DOHH2 (cell line): ENCODE measurements around the gene RMND5A.
A peak's percentile ranks its signal among the peaks of the same experiment; 100 is the strongest.
"Not testable (repeated sequence)": the region's sequence is repeated elsewhere in the genome, so short reads cannot be mapped to it uniquely, and the experiment has no call there.

Experiments used
- H3F3A ChIP-seq: fragments of 200-600 bp; sonication (generic), shearing (Covaris generic); 2 replicates; pipeline ENCODE4 v1.6.0; 2016; ENCODE audit warnings: antibody characterized with exemption, mild to moderate bottlenecking; ENCODE audit not compliant: control insufficient read depth, insufficient read depth
- H3K27ac ChIP-seq: fragments of 200-600 bp; sonication (generic); 2 replicates; pipeline ENCODE4 v1.5.1; 2014; ENCODE audit warnings: low read depth, mild to moderate bottlenecking, low read length, moderate library complexity
- H3K27me3 ChIP-seq: fragments of 200-600 bp; sonication (generic); 2 replicates; pipeline ENCODE4 v1.6.1; 2014; ENCODE audit warnings: mild to moderate bottlenecking, low read length, mixed read lengths; ENCODE audit not compliant: control insufficient read depth
- H3K36me3 ChIP-seq: fragments of 200-600 bp; sonication (generic); 2 replicates; pipeline ENCODE4 v1.6.1; 2014; ENCODE audit warnings: mild to moderate bottlenecking, low read length, moderate library complexity, mixed read lengths; ENCODE audit not compliant: control insufficient read depth
- H3K4me1 ChIP-seq: fragments of 200-600 bp; sonication (generic); 2 replicates; pipeline ENCODE4 v1.6.1; 2014; ENCODE audit warnings: mild to moderate bottlenecking, low read length, mixed read lengths; ENCODE audit not compliant: control insufficient read depth
- H3K4me2 ChIP-seq: fragments of 200-600 bp; sonication (generic); 2 replicates; pipeline ENCODE4 v1.6.0; 2014; ENCODE audit warnings: mild to moderate bottlenecking, low read length, moderate library complexity
- H3K4me3 ChIP-seq: fragments of 200-600 bp; sonication (generic); 2 replicates; pipeline ENCODE4 v1.5.1; 2014; ENCODE audit warnings: mild to moderate bottlenecking, low read length, mixed read lengths
- H3K79me2 ChIP-seq: fragments of 200-600 bp; sonication (generic); 2 replicates; pipeline ENCODE4 v1.6.1; 2014; ENCODE audit warnings: mild to moderate bottlenecking, low read length, mixed read lengths; ENCODE audit not compliant: control insufficient read depth
- H3K9me2 ChIP-seq: fragments of 200-600 bp; sonication (generic); replicated peaks from 2 replicates; pipeline ENCODE4 v1.6.1; 2014; ENCODE audit warnings: mild to moderate bottlenecking, low read length, mixed read lengths; ENCODE audit not compliant: control insufficient read depth
- H3K9me3 ChIP-seq: fragments of 200-600 bp; sonication (generic); 2 replicates; pipeline ENCODE4 v1.6.1; 2014; ENCODE audit warnings: antibody characterized with exemption, low read length, mixed read lengths; ENCODE audit not compliant: control insufficient read depth, insufficient read depth
- H4K20me1 ChIP-seq: fragments of 200-600 bp; sonication (generic); 2 replicates; pipeline ENCODE4 v1.6.0; 2014; ENCODE audit warnings: low read depth, mild to moderate bottlenecking, antibody characterized with exemption, low read length, moderate library complexity; ENCODE audit not compliant: control insufficient read depth, insufficient read depth
- CTCF ChIP-seq: fragments of 200-600 bp; sonication (generic); IDR thresholded peaks from one replicate; pipeline ENCODE4 v1.5.1; 2014; ENCODE audit warnings: antibody characterized with exemption, mild to moderate bottlenecking, low read depth, low read length; ENCODE audit not compliant: poor library complexity, severe bottlenecking
- EZH2phosphoT487 ChIP-seq: fragments of 200-600 bp; sonication (generic); IDR thresholded peaks from 2 replicates; pipeline ENCODE4 v1.6.1; 2017; ENCODE audit warnings: borderline replicate concordance, mild to moderate bottlenecking, antibody characterized with exemption, low read length, moderate library complexity, mixed read lengths

Gene RMND5A

GRCh38 chr2:86719637-86720539 lies at the start of gene RMND5A:
TSS of gene RMND5A (plus strand) at chr2:86720291. CDS start at chr2:86720668, 377 bp downstream.
- H3K9me3 ChIP-seq, H3K4me1 ChIP-seq, H4K20me1 ChIP-seq, H3K9me2 ChIP-seq, H3K36me3 ChIP-seq, H3F3A ChIP-seq, H3K27me3 ChIP-seq: not testable (repeated sequence)
- Histone ChIP-seq H3K27ac (peak within 1 kb of the TSS; percentile 57), H3K4me2 (peak within 1 kb of the TSS; percentile 67), H3K79me2 (peaks cover 17% of the 10 kb centered on the region), H3K4me3 (peak within 1 kb of the TSS; percentile 80)

GRCh38 chr2:86671337-86671981 lies 48.6 kb upstream of the RMND5A start:
- Histone ChIP-seq H3K9me3 (no peaks in the 10 kb centered on the region), H4K20me1 (no peaks in the 10 kb centered on the region), H3K4me2 (no peak overlapping the region), H3K79me2 (no peaks in the 10 kb centered on the region), H3K4me3 (no peak overlapping the region), H3K4me1 (no peaks in the 10 kb centered on the region), H3K36me3 (no peaks in the 10 kb centered on the region), H3K9me2 (no peaks in the 10 kb centered on the region), H3F3A (no peaks in the 10 kb centered on the region), H3K27ac (no peak overlapping the region), H3K27me3 (no peaks in the 10 kb centered on the region)
- TF ChIP-seq CTCF (no peak), EZH2phosphoT487 (no peak)

- Histone ChIP-seq H3K27ac (no peak overlapping the region), H3K4me2 (no peak overlapping the region), H3K4me1 (no peaks in the 10 kb centered on the region)
These were observed 48.0 kb upstream of the RMND5A start for GRCh38 chr2:86672027-86672545.

More at GRCh38 chr2:86672027-86672545, 48.0 kb upstream of the RMND5A start:
- Histone ChIP-seq H4K20me1 (no peaks in the 10 kb centered on the region), H3K9me3 (no peaks in the 10 kb centered on the region), H3K79me2 (no peaks in the 10 kb centered on the region), H3K4me3 (no peak overlapping the region), H3F3A (no peaks in the 10 kb centered on the region), H3K36me3 (no peaks in the 10 kb centered on the region), H3K9me2 (no peaks in the 10 kb centered on the region), H3K27me3 (no peaks in the 10 kb centered on the region)
- no peak for TF ChIP-seq CTCF
- no peak for TF ChIP-seq EZH2phosphoT487
